HEK293 (cell line): ENCODE results near the gene PRSS35.
A peak's percentile ranks its signal among the peaks of the same experiment; 100 is the strongest.

ENCODE experiments used
- MEIS1 ChIP-seq: sonication (generic); formaldehyde crosslinking; IDR thresholded peaks from 2 replicates; pipeline ENCODE4 v1.8.1; 2022; ENCODE audit warnings: missing genetic modification reagents, mild to moderate bottlenecking, borderline replicate concordance
- MYNN ChIP-seq: fragments of 450-650 bp; formaldehyde crosslinking; IDR thresholded peaks from 2 replicates; pipeline ENCODE4 v1.5.1; 2016; ENCODE audit warnings: missing biosample characterization, missing genetic modification characterization, borderline replicate concordance
- PRDM10 ChIP-seq: fragments of 450-650 bp; formaldehyde crosslinking; IDR thresholded peaks from 2 replicates; pipeline ENCODE4 v1.5.1; 2016; ENCODE audit warnings: missing biosample characterization, missing genetic modification characterization
- PRDM6 ChIP-seq: fragments of 450-650 bp; formaldehyde crosslinking; IDR thresholded peaks from 2 replicates; pipeline ENCODE4 v1.5.1; 2017; ENCODE audit warnings: missing biosample characterization, missing genetic modification characterization
- REST ChIP-seq: fragments of 450-650 bp; formaldehyde crosslinking; IDR thresholded peaks from 2 replicates; pipeline ENCODE4 v1.5.1; 2016; ENCODE audit warnings: missing biosample characterization, missing genetic modification characterization
- SETDB1 ChIP-seq: IDR thresholded peaks from one replicate; pipeline ENCODE4 v1.6.1; 2017; ENCODE audit warnings: mild to moderate bottlenecking, low read length, moderate library complexity, mixed read lengths; ENCODE audit not compliant: insufficient read length
- TCF7L2 ChIP-seq: IDR thresholded peaks from 2 replicates; pipeline ENCODE4 v1.6.1; 2011; ENCODE audit warnings: low read depth, mild to moderate bottlenecking, inconsistent platforms, low read length, moderate library complexity, borderline replicate concordance
- YY1 ChIP-seq: fragments of 450-650 bp; formaldehyde crosslinking; IDR thresholded peaks from 2 replicates; pipeline ENCODE4 v1.5.1; 2018; ENCODE audit warnings: missing biosample characterization, missing genetic modification characterization
- ZNF148 ChIP-seq: fragments of 450-650 bp; formaldehyde crosslinking; IDR thresholded peaks from 2 replicates; pipeline ENCODE4 v1.5.0; 2017; ENCODE audit warnings: missing biosample characterization, missing genetic modification characterization, borderline replicate concordance
- ZNF18 ChIP-seq: fragments of 450-650 bp; formaldehyde crosslinking; IDR thresholded peaks from 2 replicates; pipeline ENCODE4 v1.5.1; 2016; ENCODE audit warnings: missing biosample characterization, missing genetic modification characterization
- ZNF19 ChIP-seq: fragments of 450-650 bp; formaldehyde crosslinking; IDR thresholded peaks from 2 replicates; pipeline ENCODE4; 2016; ENCODE audit warnings: missing biosample characterization, missing genetic modification characterization, low read depth
- ZNF600 ChIP-seq: fragments of 450-650 bp; formaldehyde crosslinking; IDR thresholded peaks from 2 replicates; pipeline ENCODE4 v1.5.1; 2016; ENCODE audit warnings: missing biosample characterization, missing genetic modification characterization
- ZNF658 ChIP-seq: fragments of 450-650 bp; formaldehyde crosslinking; IDR thresholded peaks from 2 replicates; pipeline ENCODE4; 2016; ENCODE audit warnings: missing biosample characterization, missing genetic modification characterization
- ZNF692 ChIP-seq: fragments of 450-650 bp; formaldehyde crosslinking; IDR thresholded peaks from 2 replicates; pipeline ENCODE4 v1.5.1; 2016; ENCODE audit warnings: missing biosample characterization, missing genetic modification characterization
- ZNF776 ChIP-seq: fragments of 450-650 bp; formaldehyde crosslinking; IDR thresholded peaks from 2 replicates; pipeline ENCODE4 v1.5.0; 2017; ENCODE audit warnings: missing biosample characterization, missing genetic modification characterization, borderline replicate concordance
- ZNF837 ChIP-seq: fragments of 450-650 bp; formaldehyde crosslinking; IDR thresholded peaks from 2 replicates; pipeline ENCODE4 v1.5.1; 2016; ENCODE audit warnings: missing biosample characterization, missing genetic modification characterization
- ZNF843 ChIP-seq: fragments of 450-650 bp; formaldehyde crosslinking; IDR thresholded peaks from 2 replicates; pipeline ENCODE4 v1.5.1; 2016; ENCODE audit warnings: missing biosample characterization, missing genetic modification characterization
- TF ChIP-seq, protein P1 (sequence below): fragments of 450-650 bp; formaldehyde crosslinking; IDR thresholded peaks from 2 replicates; pipeline ENCODE4 v1.5.1; 2016; ENCODE audit warnings: missing biosample characterization, missing genetic modification characterization
- TF ChIP-seq, protein P2 (sequence below): fragments of 450-650 bp; formaldehyde crosslinking; IDR thresholded peaks from 2 replicates; pipeline ENCODE4 v1.5.1; 2017; ENCODE audit warnings: missing biosample characterization, missing genetic modification characterization
- TF ChIP-seq, protein P3 (sequence below): fragments of 450-650 bp; IDR thresholded peaks from 2 replicates; pipeline ENCODE4 v1.5.1; 2018; ENCODE audit warnings: missing biosample characterization, missing genetic modification characterization

PRSS35 gene

DNA sequence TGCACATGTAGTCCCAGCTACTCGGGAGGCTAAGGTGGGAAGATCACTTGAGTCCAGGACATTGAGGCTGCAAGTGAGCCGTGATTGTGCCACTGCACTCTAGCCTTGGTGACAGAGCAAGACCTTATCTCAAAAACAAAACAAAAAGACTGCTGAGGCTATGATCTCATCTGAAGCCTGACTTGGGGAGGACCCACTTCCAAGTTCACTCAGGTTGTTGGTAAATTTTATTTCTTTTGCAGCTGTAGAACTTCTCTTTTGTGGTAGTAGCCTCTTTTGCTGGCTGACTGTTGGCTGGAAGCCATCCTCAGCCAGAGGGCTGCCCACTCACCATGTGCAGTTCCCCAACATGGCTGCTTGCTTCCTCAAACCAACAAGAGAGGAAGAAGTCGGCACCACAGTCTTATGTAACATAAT lies 44.7 kb upstream of the PRSS35 start (continued):
- TF ChIP-seq ZNF19 (tag by site-specific recombination) (no peak), ZNF658 (tag by site-specific recombination) (no peak), PRDM6 (no peak), ZNF837 (tag by site-specific recombination) (no peak), MEIS1 (CRISPR knock-in tag) (no peak), ZNF843 (tag by site-specific recombination) (no peak), ZNF148 (tag by site-specific recombination) (no peak), REST (no peak), TCF7L2 (no peak), PRDM10 (0 out of 2 replicates have a peak, but pooled peaks have one; percentile 30), YY1 (tag by site-specific recombination) (no peak), ZNF692 (peak; percentile 89), MYNN (tag by site-specific recombination) (no peak), ZNF600 (tag by site-specific recombination) (0 out of 2 replicates have a peak, but pooled peaks have one; percentile 27), ZNF18 (tag by site-specific recombination) (no peak), ZNF776 (tag by site-specific recombination) (no peak), SETDB1 (peak; percentile 44)
- TF ChIP-seq, protein P1, sequence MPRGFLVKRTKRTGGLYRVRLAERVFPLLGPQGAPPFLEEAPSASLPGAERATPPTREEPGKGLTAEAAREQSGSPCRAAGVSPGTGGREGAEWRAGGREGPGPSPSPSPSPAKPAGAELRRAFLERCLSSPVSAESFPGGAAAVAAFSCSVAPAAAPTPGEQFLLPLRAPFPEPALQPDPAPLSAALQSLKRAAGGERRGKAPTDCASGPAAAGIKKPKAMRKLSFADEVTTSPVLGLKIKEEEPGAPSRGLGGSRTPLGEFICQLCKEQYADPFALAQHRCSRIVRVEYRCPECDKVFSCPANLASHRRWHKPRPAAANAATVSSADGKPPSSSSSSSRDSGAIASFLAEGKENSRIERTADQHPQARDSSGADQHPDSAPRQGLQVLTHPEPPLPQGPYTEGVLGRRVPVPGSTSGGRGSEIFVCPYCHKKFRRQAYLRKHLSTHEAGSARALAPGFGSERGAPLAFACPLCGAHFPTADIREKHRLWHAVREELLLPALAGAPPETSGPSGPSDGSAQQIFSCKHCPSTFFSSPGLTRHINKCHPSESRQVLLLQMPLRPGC (tag by site-specific recombination), result no peak
- TF ChIP-seq, protein P2, sequence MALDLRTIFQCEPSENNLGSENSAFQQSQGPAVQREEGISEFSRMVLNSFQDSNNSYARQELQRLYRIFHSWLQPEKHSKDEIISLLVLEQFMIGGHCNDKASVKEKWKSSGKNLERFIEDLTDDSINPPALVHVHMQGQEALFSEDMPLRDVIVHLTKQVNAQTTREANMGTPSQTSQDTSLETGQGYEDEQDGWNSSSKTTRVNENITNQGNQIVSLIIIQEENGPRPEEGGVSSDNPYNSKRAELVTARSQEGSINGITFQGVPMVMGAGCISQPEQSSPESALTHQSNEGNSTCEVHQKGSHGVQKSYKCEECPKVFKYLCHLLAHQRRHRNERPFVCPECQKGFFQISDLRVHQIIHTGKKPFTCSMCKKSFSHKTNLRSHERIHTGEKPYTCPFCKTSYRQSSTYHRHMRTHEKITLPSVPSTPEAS (tag by site-specific recombination), result no peak
- TF ChIP-seq, protein P3, sequence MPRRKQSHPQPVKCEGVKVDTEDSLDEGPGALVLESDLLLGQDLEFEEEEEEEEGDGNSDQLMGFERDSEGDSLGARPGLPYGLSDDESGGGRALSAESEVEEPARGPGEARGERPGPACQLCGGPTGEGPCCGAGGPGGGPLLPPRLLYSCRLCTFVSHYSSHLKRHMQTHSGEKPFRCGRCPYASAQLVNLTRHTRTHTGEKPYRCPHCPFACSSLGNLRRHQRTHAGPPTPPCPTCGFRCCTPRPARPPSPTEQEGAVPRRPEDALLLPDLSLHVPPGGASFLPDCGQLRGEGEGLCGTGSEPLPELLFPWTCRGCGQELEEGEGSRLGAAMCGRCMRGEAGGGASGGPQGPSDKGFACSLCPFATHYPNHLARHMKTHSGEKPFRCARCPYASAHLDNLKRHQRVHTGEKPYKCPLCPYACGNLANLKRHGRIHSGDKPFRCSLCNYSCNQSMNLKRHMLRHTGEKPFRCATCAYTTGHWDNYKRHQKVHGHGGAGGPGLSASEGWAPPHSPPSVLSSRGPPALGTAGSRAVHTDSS (tag by site-specific recombination), result no peak
